SW 1271 (cell line): Measurements from ENCODE around the gene GNB1L.

Experiments used
- DNase-seq, 2 experiments: peaks; one replicate each; lab custom pipeline; 2025; lab: John Stamatoyannopoulos, UW

The GNB1L gene

GRCh38 chr22:19748991-19749664 is 105.5 kb downstream of the GNB1L start:
- no peak for DNase-seq

DNA sequence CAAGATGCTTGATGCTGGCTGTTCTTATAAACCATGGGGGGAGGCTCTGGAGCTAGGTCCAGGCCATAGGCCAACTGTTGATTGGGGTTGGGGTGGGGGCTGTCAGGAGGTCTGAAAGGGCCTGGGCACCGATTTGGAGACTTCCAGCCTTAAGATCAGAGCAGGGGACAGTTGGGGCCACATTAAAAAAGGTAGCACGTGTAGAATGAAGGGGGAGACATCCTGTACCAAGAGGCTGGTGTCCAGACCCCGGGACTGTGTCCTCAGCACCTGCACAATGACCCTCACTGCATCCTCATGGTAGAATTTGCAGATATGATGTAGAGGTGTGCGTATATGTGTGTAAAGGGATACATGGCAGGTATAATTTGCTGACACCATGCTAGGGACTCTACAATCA is 106.5 kb downstream of the GNB1L start:
- no peak for DNase-seq

- no peak for DNase-seq
Observed at GRCh38 chr22:19747551-19747950, 107.1 kb downstream of the GNB1L start.

DNA sequence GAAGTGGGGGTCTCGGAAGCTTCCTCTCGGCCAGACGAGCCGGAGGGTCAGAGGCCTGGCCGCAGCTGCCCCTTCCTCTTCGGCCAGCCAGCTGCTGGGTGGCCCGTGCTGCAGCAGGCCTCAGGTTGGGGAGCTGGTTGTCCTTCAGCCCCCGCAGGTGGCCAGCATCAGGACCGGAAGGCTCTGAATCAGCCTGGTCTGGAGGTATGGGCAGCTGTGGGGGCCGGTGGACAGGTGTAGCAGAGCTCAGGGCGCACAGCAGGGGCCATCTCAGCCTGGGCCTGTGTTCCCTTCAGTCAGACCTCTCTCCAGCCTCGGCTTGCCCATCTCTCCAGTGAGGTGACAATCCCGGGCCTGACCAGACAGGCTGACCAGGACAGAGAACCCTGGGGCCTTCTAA is 107.9 kb downstream of the GNB1L start:
- no peak for DNase-seq

- DNase-seq = no peak
Observed at GRCh38 chr22:19745155-19746101, 109.2 kb downstream of the GNB1L start.

- DNase-seq = no peak
Observed at GRCh38 chr22:19744350-19745006, 110.2 kb downstream of the GNB1L start.

GRCh38 chr22:19743651-19744050 is 111.0 kb downstream of the GNB1L start:
- no peak for DNase-seq

- DNase-seq = no peak
Observed at GRCh38 chr22:19743081-19743480, 111.6 kb downstream of the GNB1L start.

GRCh38 chr22:19742160-19743066 is 112.3 kb downstream of the GNB1L start:
- DNase-seq = no peak

- DNase-seq = no peak
Observed at GRCh38 chr22:19741053-19741452, 113.6 kb downstream of the GNB1L start.

GRCh38 chr22:19740586-19740985 is 114.1 kb downstream of the GNB1L start:
- DNase-seq = no peak

GRCh38 chr22:19739911-19740449 is 114.7 kb downstream of the GNB1L start:
- DNase-seq = no peak

GRCh38 chr22:19739448-19739895 is 115.2 kb downstream of the GNB1L start:
- no peak for DNase-seq

- no peak for DNase-seq
Observed at GRCh38 chr22:19738664-19739447, 115.8 kb downstream of the GNB1L start.

DNA sequence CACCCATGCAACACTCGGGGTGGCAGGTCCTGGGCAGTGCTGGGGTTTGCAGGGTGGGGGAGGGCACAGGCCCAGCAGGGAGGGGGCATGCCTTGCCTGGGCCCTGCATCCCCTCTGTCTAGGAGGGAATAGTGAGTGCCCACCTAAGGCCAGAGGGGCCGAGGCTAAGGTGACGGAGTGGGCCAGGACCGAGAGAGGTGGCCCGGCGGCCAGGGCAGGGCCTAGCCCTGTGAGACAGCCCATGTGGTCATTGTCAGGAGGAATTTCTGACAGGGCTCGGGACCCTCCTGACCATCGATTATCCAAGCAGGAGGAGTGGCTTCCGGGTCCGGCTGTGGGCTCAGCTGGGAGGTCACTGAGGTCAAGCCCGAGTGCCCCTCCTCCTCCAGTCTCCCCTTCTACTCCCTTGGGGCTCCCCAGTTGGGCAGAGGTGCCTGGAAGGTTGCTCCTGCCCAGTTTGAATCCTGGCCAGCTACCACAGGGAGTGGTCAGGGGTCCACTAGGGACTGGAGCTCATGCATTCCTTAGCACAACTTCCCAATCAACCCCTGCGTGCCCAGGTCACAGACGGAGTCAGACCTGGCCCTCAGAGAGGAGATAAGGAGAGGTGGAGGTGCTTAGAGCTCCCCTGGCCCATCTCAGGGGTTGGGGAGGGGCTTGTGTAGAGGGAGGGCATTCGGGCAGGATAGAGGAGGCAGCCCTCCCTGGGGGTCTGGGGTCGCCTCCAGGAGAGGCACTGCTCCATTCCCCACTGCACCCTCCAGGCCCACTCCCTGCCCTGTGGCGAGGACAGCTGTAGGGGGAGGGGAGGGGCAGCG is 116.6 kb downstream of the GNB1L start:
- no peak for DNase-seq

DNA sequence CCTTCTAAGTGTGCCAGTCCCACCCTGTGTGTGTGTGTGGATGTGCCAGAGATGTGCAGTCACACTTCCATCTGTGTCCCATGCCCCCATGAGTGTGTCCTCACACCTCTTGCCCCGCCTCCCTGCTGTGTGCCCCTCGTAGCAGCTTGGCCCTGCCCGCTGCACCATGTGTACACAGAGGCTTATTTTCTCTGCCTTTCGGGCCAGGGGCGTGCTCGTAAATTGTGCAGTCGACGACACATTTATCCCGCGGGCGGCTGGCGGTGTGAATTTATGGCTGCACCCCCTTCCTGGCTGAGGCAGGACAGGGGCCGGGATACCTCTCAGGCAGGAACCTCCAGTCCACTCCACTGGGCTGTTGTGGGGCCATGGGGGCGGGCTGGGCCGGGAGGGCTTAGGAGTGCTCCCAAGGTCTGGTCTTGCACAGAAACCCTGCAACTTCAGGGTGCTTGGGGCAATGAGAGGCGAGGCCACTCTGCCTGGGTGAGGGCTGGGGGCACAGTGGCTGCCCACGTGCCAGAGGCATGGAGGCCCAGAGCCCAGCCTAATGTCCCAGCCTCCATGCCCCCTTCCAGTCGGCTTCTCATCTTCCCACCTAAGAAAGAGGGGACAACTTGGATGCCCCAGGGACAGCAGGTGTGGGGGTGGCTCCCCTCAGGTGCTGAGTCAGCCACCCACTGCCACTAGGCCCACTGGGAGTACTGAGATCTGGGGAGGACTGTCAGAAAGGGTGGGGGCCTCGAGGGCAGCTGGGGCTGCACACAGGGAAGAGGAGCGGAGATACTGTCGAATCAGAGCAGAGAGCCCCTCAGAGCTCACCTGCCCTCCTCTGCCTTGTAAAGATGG is 118.8 kb downstream of the GNB1L start:
- no peak for DNase-seq

- DNase-seq = no peak
Observed at GRCh38 chr22:19734837-19735382, 119.8 kb downstream of the GNB1L start.

GRCh38 chr22:19734163-19734562 is 120.5 kb downstream of the GNB1L start:
- DNase-seq = no peak
